Measurements from ENCODE around the gene NECTIN1.

Gene NECTIN1

GRCh38 chr11:119688356-119688755, 40.6 kb downstream of the NECTIN1 start:
- DNase-seq, result no peak

GRCh38 chr11:119687373-119688046, 41.5 kb downstream of the NECTIN1 start:
- no peak for DNase-seq

- DNase-seq, result no peak
Observed at GRCh38 chr11:119686177-119686882, 42.7 kb downstream of the NECTIN1 start.

- no peak for DNase-seq
Observed at GRCh38 chr11:119685111-119685746, 43.8 kb downstream of the NECTIN1 start.

DNA sequence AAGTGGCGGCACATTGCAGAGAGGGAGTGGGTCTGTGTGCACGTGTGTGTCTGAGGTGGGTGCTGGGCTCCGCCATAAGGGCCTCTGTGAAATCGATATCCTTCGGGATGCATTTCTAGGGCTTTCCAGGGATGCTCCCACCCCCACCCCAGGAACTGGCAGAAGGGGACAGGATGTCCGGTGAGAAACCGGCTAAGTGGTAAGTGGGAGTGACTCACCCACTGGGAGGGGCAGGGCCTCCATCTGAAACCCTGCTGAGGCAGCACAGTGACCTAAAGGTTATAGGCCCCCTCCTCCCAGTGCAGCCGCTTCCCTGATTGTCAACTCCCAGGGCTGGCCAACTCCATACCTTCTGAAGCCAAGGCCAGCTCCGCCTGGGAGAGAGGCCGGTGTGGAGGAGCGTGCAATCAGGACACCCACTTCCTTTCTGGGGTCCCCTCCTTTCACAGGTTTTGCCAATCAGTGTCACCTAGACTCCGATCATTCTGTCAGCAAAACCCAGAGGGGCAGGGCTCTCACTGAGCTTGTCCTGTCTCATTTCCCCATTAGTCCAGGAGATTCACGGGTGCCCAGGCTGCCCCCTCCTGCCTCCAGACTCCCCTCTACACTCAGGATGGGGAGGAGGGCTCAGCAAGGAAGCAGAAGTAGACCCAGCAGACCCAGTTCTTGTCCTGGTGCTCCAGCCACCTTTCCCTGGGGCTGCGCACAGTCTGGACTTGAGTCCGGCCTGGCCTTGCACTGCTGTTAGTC, 44.5 kb downstream of the NECTIN1 start:
- peak; percentile 35 for DNase-seq

- DNase-seq, result no peak
Observed at GRCh38 chr11:119683783-119684182, 45.2 kb downstream of the NECTIN1 start.

- no peak for DNase-seq
Observed at GRCh38 chr11:119681361-119681910, 47.6 kb downstream of the NECTIN1 start.

GRCh38 chr11:119680541-119681360, 48.2 kb downstream of the NECTIN1 start:
- no peak for DNase-seq

DNA sequence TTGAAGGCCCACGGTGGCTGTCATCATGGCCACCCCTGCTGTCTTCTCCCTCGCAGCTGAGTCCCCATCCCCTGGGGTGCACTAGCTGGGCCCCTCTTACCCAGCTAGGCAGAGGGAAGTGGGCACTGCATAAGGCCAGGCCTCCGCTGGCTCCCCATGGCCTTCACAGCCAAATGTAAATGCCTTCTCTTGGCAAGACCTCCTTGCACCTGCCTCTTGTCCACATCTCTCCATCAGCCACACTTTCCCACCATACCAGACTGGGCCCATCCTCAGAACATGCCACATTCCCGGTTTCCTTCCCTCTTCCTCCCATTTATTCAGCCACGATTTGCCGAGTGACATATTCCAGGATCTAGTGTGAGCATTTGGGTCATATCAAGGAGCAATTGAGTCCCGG, 49.7 kb downstream of the NECTIN1 start:
- DNase-seq, result no peak

GRCh38 chr11:119678351-119678750, 50.6 kb downstream of the NECTIN1 start:
- no peak for DNase-seq

GRCh38 chr11:119677840-119678239, 51.2 kb downstream of the NECTIN1 start:
- no peak for DNase-seq

GRCh38 chr11:119676461-119677020, 52.5 kb downstream of the NECTIN1 start:
- no peak for DNase-seq

GRCh38 chr11:119673759-119674336, 55.2 kb downstream of the NECTIN1 start:
- DNase-seq, result peak; percentile 46

DNA sequence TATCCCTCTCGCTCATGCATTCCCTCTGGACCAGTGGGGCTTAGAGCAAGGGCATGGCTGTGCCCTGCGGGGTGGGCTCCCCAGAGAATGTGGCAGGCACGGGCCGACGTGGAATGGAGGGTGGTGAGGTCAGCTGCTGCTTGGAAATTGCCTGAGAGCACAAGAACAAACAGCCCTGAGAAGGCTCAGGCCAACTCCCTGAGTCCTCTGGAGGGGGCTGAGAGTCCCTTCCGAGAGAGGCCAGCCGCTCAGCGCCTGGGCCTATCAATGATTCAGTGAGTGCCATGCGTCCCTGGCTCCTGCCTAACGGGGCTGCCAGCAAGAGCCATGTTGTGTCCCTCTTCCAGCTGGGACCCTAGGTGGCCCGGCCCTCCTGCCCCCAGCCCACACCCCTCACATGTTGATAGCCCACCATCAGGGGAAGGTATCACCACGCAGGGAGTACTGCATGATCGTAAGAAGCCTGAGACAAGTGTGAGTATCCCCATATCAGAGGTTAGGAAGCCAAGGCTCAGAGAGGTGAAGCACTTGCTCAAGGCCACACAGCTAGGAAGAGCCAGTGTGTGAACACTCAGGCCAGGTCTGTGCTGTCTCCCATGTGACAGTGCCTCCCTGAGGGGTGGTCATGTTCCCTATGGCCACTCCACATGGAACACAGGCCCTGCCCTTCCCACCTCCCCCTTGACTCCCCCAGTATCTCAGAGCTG, 55.8 kb downstream of the NECTIN1 start:
- no peak for DNase-seq

GRCh38 chr11:119672597-119672996, 56.4 kb downstream of the NECTIN1 start:
- DNase-seq, result no peak

DNA sequence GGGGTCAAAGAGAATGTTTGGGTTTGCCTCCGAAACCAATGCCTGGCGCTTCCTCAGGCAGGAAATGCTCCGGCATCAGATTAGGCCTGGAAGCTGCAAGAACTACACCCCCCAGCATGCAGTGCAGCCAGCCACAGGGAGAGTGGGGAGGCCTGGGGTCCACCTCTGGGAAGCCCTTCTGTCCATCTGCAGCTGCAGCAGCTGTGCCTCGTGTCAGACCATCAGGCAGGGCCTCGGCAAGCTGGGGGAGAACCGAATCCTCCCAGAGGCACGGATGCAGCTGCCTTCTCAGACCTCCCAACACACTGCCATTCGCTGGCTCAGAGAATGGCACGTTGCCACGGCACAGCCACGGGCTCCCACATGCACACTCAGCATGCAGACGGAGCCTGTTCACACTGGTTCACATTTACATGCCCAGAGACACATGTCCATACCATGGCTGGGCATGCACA, 57.4 kb downstream of the NECTIN1 start:
- DNase-seq, result no peak

GRCh38 chr11:119671051-119671450, 57.9 kb downstream of the NECTIN1 start:
- no peak for DNase-seq

GRCh38 chr11:119669487-119669886, 59.5 kb downstream of the NECTIN1 start:
- DNase-seq, result no peak

DNA sequence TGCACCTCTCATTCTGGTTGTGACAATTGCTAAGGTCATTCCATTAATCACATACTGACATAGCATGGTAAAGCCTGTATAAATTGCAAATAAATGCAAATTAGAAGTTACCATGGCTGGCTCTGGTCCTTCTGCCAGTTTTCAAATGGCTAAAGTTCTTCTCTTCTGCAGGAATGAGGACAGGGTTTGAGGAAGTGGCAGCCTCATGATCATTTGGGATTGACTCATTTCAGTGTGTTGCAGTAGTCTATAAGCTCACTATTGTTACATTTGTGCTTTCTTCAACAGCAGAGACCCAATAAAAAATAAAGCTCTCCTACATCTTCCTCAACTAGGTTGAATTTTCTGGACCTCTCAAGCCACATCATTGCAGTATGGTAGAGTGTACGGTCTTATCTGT, 60.3 kb downstream of the NECTIN1 start:
- no peak for DNase-seq

- DNase-seq, result peak; percentile 68
Observed at GRCh38 chr11:119666463-119667131, 62.4 kb downstream of the NECTIN1 start.
